Ovary (tissue), 9 donors: ENCODE results near the gene SUPT6H. TPM values are rescaled to one million over a fixed set of nuclear protein-coding genes. Genes with fewer than 3 reads are reported as not detected.

Source experiments
- DNase-seq, 5 donors: peaks; one replicate each; pipeline ENCODE4 v3.0.0-alpha.2; 2019 to 2020
- H3K27ac ChIP-seq, 2 donors: fragments of 200-600 bp; one replicate each; pipeline versions ENCODE4 v1.5.1 to v1.8.0; 2019 to 2022
- H3K27me3 ChIP-seq: fragments of 200-600 bp; one replicate; pipeline ENCODE4 v1.8.0; 2022
- H3K36me3 ChIP-seq: fragments of 200-600 bp; sonication (generic); one replicate; pipeline ENCODE4 v1.5.1; 2019
- H3K4me1 ChIP-seq: one replicate; pipeline ENCODE4 v1.8.1; 2013; ENCODE audit warnings: mild to moderate bottlenecking, moderate library complexity; ENCODE audit not compliant: insufficient read depth
- H3K4me3 ChIP-seq: fragments of 200-600 bp; sonication (generic); one replicate; pipeline ENCODE4 v1.5.1; 2017
- H3K9me3 ChIP-seq, 2 donors: fragments of 200-600 bp in 1 of 2; sonication (generic) in 1 of 2; one replicate each; pipeline versions ENCODE4 v1.5.1 to v1.8.1; 2013 to 2019; ENCODE audit warnings: mild to moderate bottlenecking in 1 of 2, moderate library complexity in 1 of 2
- EP300 ChIP-seq: sonication (generic); formaldehyde crosslinking; IDR thresholded peaks from one replicate; pipeline ENCODE4 v1.6.1; 2017; ENCODE audit warnings: antibody characterized with exemption
- POLR2A ChIP-seq: fragments of 450-650 bp; IDR thresholded peaks from one replicate; pipeline ENCODE4 v1.6.1; 2017; ENCODE audit warnings: antibody characterized with exemption, mild to moderate bottlenecking, moderate library complexity
- WGBS, 3 donors: extraction: QIAGEN DNeasy Blood & Tissue Kit in 1 of 3; methylation state at CpG; one replicate each; pipeline versions ENCODE4 v1.1.5 to v1.1.7; 2013 to 2017; 5-methylcytosine and 5-hydroxymethylcytosine counted together
- intact Hi-C, 4 donors: fragments of 100-400 bp; cut with DNase I; formaldehyde crosslinking; loops; one replicate each; pipeline versions ENCODE4 v1.11.0 to v1.15.1; 2022 to 2023
- polyA plus RNA-seq, 2 donors: library from polyadenylated mRNA; stranded (reverse); fragments of 200-250 nt in 1 of 2; fragments of 350-450 nt in 1 of 2; fragmentation: Illumina TruSeq in 1 of 2; extraction: RNeasy Lipid Tissue Mini Kit (QIAGEN cat#74804) in 1 of 2; gene quantifications; one replicate each; pipeline ENCODE4 v1.2.3, GENCODE V29; 2013 to 2014
- total RNA-seq, 7 donors: library from RNA; depleted of rRNA in 2 of 7; stranded (reverse); fragments of >200 nt in 2 of 7; fragmentation: NEBNext Ultra II Directional in 3 of 7; extraction: Animal tissue kit (Norgen Biotek cat#: 25700) in 3 of 7; gene quantifications; one replicate each; pipeline versions ENCODE4 v1.1.0 to v1.2.4, GENCODE V29; 2016 to 2023
- TF ChIP-seq, protein P1 (sequence below), 3 donors: fragments of 450-650 bp in 2 of 3; fragments of 200-600 bp in 1 of 3; IDR thresholded peaks; one replicate each; pipeline versions ENCODE4 v1.5.1 to v1.8.0; 2016 to 2022; ENCODE audit warnings: antibody characterized with exemption in 3 of 3, mild to moderate bottlenecking in 1 of 3
- donor health status: DM: no; HTN: no; CAD: no; lungs with moderate emphysema.
- donor health status: DM: no; HTN: no; CAD: no.
- donor health status: Bipolar disorder and iron deficiency.
- donor health status: DM: yes; HTN: yes; CAD: no.
- donor health status: DM: no; HTN: no; CAD: no.
- donor health status: DM: yes; HTN: yes; CAD: no.

SUPT6H gene
- total and polyA plus RNA-seq, 9 donors = 34.8 to 83.8 (median 67.2) TPM

DNA sequence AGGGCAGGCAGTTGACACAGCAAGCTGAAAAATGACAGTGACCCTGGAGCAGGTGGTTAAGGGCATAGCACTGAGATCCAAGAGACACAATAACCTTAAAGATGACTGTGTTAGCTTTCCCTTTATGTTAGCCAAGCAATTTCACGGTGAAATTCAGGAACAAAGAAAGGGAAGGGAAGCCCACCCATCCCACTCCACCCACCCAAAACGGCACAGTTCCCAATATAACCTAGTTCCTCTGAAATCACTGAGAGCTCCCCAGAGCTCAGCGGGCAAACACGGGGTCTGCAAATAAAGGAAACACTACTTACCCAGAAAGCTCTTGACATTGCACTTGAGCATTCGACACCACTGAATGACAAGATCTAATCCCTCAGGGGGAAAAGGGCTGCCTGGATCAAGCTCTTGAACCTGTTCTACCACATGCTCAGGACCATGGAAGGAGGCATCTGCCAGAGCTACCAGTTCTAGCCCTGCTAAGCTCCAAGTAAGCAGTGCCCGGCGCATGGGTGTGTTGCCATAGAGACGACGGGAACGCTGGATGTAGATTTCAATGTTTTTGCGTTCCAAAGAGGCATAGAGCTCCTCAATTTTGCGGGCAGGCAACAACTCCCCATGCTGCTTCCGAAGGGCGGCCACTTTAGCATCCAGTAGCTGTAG lies 27.7 kb upstream of the SUPT6H start:
- 88 to 91% (median 88%) methylated on average over 14 of the region's 14 CpGs for WGBS, 3 donors
- no peaks in the 10 kb centered on the region for H3K27me3 ChIP-seq
- no peaks in the 10 kb centered on the region for H3K36me3 ChIP-seq
- no peaks in the 10 kb centered on the region for H3K4me1 ChIP-seq
- intact Hi-C loops = no loop called here
- H3K9me3 ChIP-seq = no peaks in the 10 kb centered on the region
- TF ChIP-seq, protein P1, sequence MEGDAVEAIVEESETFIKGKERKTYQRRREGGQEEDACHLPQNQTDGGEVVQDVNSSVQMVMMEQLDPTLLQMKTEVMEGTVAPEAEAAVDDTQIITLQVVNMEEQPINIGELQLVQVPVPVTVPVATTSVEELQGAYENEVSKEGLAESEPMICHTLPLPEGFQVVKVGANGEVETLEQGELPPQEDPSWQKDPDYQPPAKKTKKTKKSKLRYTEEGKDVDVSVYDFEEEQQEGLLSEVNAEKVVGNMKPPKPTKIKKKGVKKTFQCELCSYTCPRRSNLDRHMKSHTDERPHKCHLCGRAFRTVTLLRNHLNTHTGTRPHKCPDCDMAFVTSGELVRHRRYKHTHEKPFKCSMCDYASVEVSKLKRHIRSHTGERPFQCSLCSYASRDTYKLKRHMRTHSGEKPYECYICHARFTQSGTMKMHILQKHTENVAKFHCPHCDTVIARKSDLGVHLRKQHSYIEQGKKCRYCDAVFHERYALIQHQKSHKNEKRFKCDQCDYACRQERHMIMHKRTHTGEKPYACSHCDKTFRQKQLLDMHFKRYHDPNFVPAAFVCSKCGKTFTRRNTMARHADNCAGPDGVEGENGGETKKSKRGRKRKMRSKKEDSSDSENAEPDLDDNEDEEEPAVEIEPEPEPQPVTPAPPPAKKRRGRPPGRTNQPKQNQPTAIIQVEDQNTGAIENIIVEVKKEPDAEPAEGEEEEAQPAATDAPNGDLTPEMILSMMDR (IDR thresholded peaks at IDR 0.05) = no peak
- no peak for TF ChIP-seq POLR2A
- TF ChIP-seq EP300 = no peak
- DNase-seq = no peak
- H3K27ac ChIP-seq = no peak overlapping the region
- no peak overlapping the region for H3K4me3 ChIP-seq

DNA sequence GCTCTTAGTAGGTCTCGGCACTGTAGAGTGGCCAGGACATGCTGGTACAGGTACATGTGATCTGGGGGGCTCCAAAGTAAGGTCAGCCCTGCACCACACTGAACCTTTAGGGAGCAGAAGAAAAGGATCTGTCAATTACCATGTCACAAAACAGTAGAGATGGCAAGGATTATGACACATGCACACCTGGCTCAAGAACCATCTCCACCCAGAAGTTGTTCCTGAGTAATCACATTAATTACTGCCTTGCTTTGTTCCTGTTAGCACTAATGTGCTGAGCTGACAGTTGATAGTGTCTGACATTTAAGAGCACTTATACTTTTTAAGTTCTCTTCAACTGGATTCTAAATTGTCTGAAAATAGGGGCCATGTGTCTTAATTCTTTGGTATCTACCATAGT lies 26.5 kb upstream of the SUPT6H start:
- intact Hi-C loops = no loop called here
- 94 to 100% (median 96%) methylated on average over 1 of the region's 1 CpG for WGBS, 3 donors
- Histone ChIP-seq H3K4me3 (no peak overlapping the region), H3K9me3 (no peaks in the 10 kb centered on the region), H3K27ac (no peak overlapping the region), H3K27me3 (no peaks in the 10 kb centered on the region), H3K4me1 (no peaks in the 10 kb centered on the region), H3K36me3 (no peaks in the 10 kb centered on the region)
- DNase-seq = no peak
- TF ChIP-seq, protein P1 (IDR thresholded peaks at IDR 0.05) = no peak
- TF ChIP-seq POLR2A = no peak

DNA sequence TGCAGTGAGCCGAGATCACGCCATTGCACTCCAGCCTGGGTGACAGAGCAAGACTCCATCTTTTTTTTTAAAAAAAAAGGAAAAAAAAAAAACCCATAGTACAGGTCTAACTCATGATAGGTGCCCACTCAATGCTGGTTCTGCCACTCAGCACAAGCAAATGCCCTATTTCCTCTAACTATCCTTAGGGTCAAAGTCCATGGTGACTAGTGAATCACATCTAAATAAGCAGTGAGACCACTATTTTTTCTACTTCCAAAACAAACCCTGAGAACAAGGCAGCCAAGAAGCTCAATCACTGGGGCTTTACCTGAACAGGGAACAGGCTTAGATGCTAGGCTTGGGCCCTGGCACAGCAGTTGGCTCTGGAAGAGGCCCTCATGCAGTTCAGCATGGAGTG lies 20.4 kb upstream of the SUPT6H start:
- DNase-seq = no peak
- peaks cover 1% of the 10 kb centered on the region for H3K4me1 ChIP-seq
- no peaks in the 10 kb centered on the region for H3K36me3 ChIP-seq
- H3K27me3 ChIP-seq = no peaks in the 10 kb centered on the region
- TF ChIP-seq POLR2A (no peak), EP300 (no peak)
- TF ChIP-seq, protein P1 (IDR thresholded peaks at IDR 0.05) = no peak
- WGBS, 3 donors = 89 to 92% (median 91%) methylated on average over 2 of the region's 2 CpGs
- H3K27ac ChIP-seq = no peak overlapping the region
- H3K4me3 ChIP-seq = no peak overlapping the region
- no peaks in the 10 kb centered on the region for H3K9me3 ChIP-seq
- intact Hi-C loops = no loop called here

DNA sequence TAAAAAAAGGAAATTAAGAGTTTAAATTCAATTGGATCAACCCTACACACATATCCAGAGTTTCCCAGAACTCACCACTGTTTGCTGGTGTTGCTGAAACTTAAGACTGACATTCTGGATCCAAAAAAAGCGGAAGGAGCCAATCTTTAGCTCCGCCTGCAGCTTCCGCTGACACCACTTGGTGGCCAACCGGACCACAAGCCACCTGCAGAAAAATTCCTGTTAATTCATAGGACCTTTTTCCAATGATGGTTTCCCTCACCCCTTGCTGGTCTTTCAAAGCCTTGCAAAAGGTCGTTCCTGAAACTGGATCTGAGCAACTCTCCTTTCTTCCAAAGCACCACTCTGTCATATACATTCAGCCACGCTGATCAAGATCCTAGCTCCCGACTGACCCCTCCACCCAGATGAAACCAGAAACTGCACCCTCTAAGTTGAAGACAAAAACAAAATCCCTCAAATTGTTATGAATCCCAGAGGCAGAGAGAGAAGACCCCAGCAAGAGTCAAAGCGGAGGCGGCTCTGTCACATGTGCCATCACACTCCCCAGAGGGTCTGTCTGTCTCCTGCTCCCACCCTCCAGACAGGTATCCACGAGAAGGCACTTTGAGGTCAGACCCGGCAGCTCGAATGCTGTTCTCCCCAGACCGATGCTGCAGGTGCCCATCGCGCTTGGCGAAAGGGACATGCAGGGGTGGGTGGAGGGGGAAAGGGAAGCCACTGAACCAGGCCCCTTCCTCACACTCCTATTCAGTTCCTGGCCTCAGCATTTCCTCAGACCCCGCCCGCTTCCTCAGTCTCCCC lies 17.8 kb upstream of the SUPT6H start:
- Histone ChIP-seq H3K27ac (peak overlapping the region; percentile 47 to 95), H3K27me3 (no peaks in the 10 kb centered on the region), H3K9me3 (no peaks in the 10 kb centered on the region), H3K4me3 (peak overlapping the region; percentile 92), H3K36me3 (no peaks in the 10 kb centered on the region), H3K4me1 (peaks cover 1% of the 10 kb centered on the region)
- no peak for DNase-seq
- 2 to 3% (median 2%) methylated on average over 18 of the region's 18 CpGs for WGBS, 3 donors
- no peak for TF ChIP-seq POLR2A
- TF ChIP-seq, protein P1 (IDR thresholded peaks at IDR 0.05) = peak in 1 of 3 donors; percentile 32
- TF ChIP-seq EP300 = no peak
- intact Hi-C loops = no loop called here
